Lower leg skin (tissue), 3 donors: ENCODE measurements around the gene GPR78.

Experiments
- POLR2A ChIP-seq, 2 donors: fragments of 450-650 bp; IDR thresholded peaks; one replicate each; pipeline ENCODE4 v1.6.1; 2016 to 2017; ENCODE audit warnings: antibody characterized with exemption in 2 of 2, mild to moderate bottlenecking in 1 of 2, moderate library complexity in 1 of 2
- TF ChIP-seq, protein P1 (sequence below), 3 donors: fragments of 450-650 bp; IDR thresholded peaks; one replicate each; pipeline ENCODE4 v1.5.1; 2016; ENCODE audit warnings: antibody characterized with exemption in 3 of 3, mild to moderate bottlenecking in 3 of 3, moderate library complexity in 2 of 3

DNA sequence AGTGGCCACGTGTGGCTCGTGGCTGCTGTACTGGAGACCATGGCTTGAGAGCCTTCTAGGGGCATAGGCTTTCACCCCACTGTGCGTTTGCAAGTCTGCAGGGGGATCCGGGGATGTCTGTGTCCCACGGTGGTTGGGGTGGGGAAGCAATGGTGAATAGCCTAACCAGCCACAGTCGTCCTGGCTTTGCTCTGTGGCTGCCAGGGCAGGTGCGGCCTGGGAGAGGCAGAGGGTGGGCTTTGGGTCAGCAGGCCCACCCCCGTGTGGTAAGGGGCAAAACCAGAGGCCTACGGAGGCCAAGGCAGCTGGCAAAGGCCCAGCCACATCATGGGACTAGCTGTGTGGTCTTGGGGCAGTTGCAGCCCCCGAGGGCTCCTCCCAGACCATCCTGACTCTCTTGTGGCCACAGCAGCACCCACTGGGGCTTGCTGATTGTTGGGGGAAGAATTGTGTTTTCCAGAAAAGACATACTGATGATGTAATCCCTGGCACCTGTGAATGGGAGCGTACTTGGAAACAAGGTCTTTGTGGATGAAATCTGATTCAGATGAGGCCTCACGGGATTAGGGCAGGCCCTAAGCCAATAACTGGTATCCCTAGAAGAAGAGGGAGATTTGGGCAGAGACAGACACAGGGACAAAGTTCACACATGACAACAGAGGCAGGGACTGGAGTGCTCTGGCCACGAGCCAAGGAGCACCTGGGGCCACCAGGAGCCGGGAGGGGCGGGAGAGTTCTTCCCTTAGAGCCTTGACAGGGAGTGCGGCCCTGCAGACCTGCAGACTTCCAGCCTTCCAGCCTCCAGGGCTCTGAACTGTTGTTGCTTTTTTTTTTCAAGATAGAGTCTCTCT lies 15.3 kb downstream of the GPR78 start:
- TF ChIP-seq, protein P1, sequence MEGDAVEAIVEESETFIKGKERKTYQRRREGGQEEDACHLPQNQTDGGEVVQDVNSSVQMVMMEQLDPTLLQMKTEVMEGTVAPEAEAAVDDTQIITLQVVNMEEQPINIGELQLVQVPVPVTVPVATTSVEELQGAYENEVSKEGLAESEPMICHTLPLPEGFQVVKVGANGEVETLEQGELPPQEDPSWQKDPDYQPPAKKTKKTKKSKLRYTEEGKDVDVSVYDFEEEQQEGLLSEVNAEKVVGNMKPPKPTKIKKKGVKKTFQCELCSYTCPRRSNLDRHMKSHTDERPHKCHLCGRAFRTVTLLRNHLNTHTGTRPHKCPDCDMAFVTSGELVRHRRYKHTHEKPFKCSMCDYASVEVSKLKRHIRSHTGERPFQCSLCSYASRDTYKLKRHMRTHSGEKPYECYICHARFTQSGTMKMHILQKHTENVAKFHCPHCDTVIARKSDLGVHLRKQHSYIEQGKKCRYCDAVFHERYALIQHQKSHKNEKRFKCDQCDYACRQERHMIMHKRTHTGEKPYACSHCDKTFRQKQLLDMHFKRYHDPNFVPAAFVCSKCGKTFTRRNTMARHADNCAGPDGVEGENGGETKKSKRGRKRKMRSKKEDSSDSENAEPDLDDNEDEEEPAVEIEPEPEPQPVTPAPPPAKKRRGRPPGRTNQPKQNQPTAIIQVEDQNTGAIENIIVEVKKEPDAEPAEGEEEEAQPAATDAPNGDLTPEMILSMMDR (IDR thresholded peaks at IDR 0.05) = no peak
- TF ChIP-seq POLR2A (IDR thresholded peaks at IDR 0.05) = no peak
